Fibroblast of lung (primary cell): Measurements from ENCODE around the gene PLEKHH3. TPM values are rescaled to one million over a fixed set of nuclear protein-coding genes. Genes with fewer than 3 reads are reported as not detected.

Source experiments
- DNase-seq, 2 donors: peaks; one replicate each; pipeline versions ENCODE4 v3.0.0 to v3.0.0-alpha.2; 2010; ENCODE audit warnings: low read depth in 2 of 2
- H2AFZ ChIP-seq: 2 replicates; pipeline ENCODE4 v1.5.1; 2012; ENCODE audit warnings: low read length, control low read depth, inconsistent platforms
- H3K27ac ChIP-seq: 2 replicates; pipeline ENCODE4 v1.5.1; 2011; ENCODE audit warnings: low read length, control low read depth; ENCODE audit not compliant: insufficient read depth
- H3K27me3 ChIP-seq: 2 replicates; pipeline ENCODE4 v1.5.1; 2011; ENCODE audit warnings: mild to moderate bottlenecking, low read length; ENCODE audit not compliant: control insufficient read depth, insufficient read depth
- H3K36me3 ChIP-seq: 2 replicates; pipeline ENCODE4 v1.5.1; 2011; ENCODE audit warnings: low read length; ENCODE audit not compliant: control insufficient read depth, insufficient read depth
- H3K4me1 ChIP-seq: 2 replicates; pipeline ENCODE4 v1.5.1; 2011; ENCODE audit warnings: low read length; ENCODE audit not compliant: control insufficient read depth, insufficient read depth; ENCODE audit errors: extremely low read depth
- H3K4me2 ChIP-seq: 2 replicates; pipeline ENCODE4 v1.5.1; 2011; ENCODE audit warnings: low read length, control low read depth; ENCODE audit not compliant: insufficient read depth; ENCODE audit errors: extremely low read depth
- H3K4me3 ChIP-seq, 4 experiments: fragments of 200-600 bp in 1 of 4; sonication (generic) in 1 of 4; replicated peaks in 1 of 4; 2 replicates each; pipeline ENCODE4 v1.5.1; 2011 to 2016; ENCODE audit warnings: low read length in 4 of 4, low read depth in 3 of 4, mild to moderate bottlenecking in 3 of 4, control low read depth in 2 of 4, inconsistent platforms in 1 of 4, mixed read lengths in 1 of 4; ENCODE audit not compliant: insufficient read depth in 1 of 4; ENCODE audit errors: control extremely low read depth in 1 of 4
- H3K79me2 ChIP-seq: 2 replicates; pipeline ENCODE4 v1.5.1; 2012; ENCODE audit warnings: mild to moderate bottlenecking, low read length, inconsistent platforms; ENCODE audit not compliant: control insufficient read depth, insufficient read depth
- H3K9ac ChIP-seq: 2 replicates; pipeline ENCODE4 v1.5.1; 2011; ENCODE audit warnings: mild to moderate bottlenecking, low read length, control low read depth; ENCODE audit not compliant: insufficient read depth
- H3K9me3 ChIP-seq: 2 replicates; pipeline ENCODE4 v1.5.1; 2012; ENCODE audit warnings: low read depth, low read length; ENCODE audit not compliant: control insufficient read depth, insufficient read depth
- H4K20me1 ChIP-seq: 2 replicates; pipeline ENCODE4 v1.5.1; 2011; ENCODE audit warnings: low read length; ENCODE audit not compliant: control insufficient read depth, insufficient read depth; ENCODE audit errors: extremely low read depth
- CTCF ChIP-seq, 2 donors: IDR thresholded peaks in 1 of 2; conservative IDR thresholded peaks in 1 of 2; 1 replicate in 1 of 2; 2 replicates in 1 of 2; pipeline ENCODE4 v1.5.1; 2011 to 2012; ENCODE audit warnings: low read length in 2 of 2, control low read depth in 1 of 2, inconsistent platforms in 1 of 2, low read depth in 1 of 2, mild to moderate bottlenecking in 1 of 2
- EZH2 ChIP-seq: IDR thresholded peaks from 2 replicates; pipeline ENCODE4 v1.5.1; 2012; ENCODE audit warnings: low read length, control low read depth, mild to moderate bottlenecking; ENCODE audit errors: missing control alignments
- polyA plus RNA-seq, 2 donors: library from polyadenylated mRNA; depleted of rRNA in 1 of 2; stranded (reverse) in 1 of 2; unstranded in 1 of 2; fragments of >200 nt; gene quantifications; 2 replicates each; pipeline ENCODE4 v1.2.1, GENCODE V29; 2011 to 2012; ENCODE audit warnings: missing spikeins in 1 of 2
- total RNA-seq: library from RNA; depleted of rRNA; stranded (reverse); fragments of >200 nt; gene quantifications from 2 replicates; pipeline ENCODE4 v1.2.1, GENCODE V29; 2014

Gene PLEKHH3
- total and polyA plus RNA-seq, 2 donors (not counting 1 experiment from before 2014, with no cell fraction given): 2.3 to 24.6 TPM

- Histone ChIP-seq H3K36me3 (peaks cover 15% of the 10 kb centered on the region), H3K27me3 (no peaks in the 10 kb centered on the region), H2AFZ (no peak overlapping the region), H3K4me3 (no peak overlapping the region), H4K20me1 (no peaks in the 10 kb centered on the region), H3K27ac (no peak overlapping the region), H3K4me2 (peak overlapping the region; percentile 4), H3K9ac (no peak overlapping the region), H3K4me1 (peaks cover 5% of the 10 kb centered on the region), H3K79me2 (no peaks in the 10 kb centered on the region), H3K9me3 (no peaks in the 10 kb centered on the region)
- peak; percentile 75 to 79 for DNase-seq
- TF ChIP-seq CTCF (conservative IDR thresholded peaks at IDR 0.05 in 1 of 2, IDR thresholded peaks at IDR 0.05 in 1 of 2; ENCODE audit: low read depth in 1 of 2, low read length in 2 of 2): no peak
- TF ChIP-seq EZH2: no peak
Measured at GRCh38 chr17:42698736-42699414, 22.1 kb upstream of the PLEKHH3 start.

GRCh38 chr17:42697108-42697811 is 20.5 kb upstream of the PLEKHH3 start:
- no peak overlapping the region for H3K4me2 ChIP-seq
- no peak for DNase-seq
- H3K9me3 ChIP-seq: no peaks in the 10 kb centered on the region
- H3K4me3 ChIP-seq: no peak overlapping the region
- H3K9ac ChIP-seq: no peak overlapping the region
- H3K36me3 ChIP-seq: peaks cover 12% of the 10 kb centered on the region
- no peaks in the 10 kb centered on the region for H3K27me3 ChIP-seq
- TF ChIP-seq CTCF (conservative IDR thresholded peaks at IDR 0.05 in 1 of 2, IDR thresholded peaks at IDR 0.05 in 1 of 2; ENCODE audit: low read depth in 1 of 2, low read length in 2 of 2) (no peak), EZH2 (no peak)
- peaks cover 5% of the 10 kb centered on the region for H3K4me1 ChIP-seq
- no peaks in the 10 kb centered on the region for H4K20me1 ChIP-seq
- no peak overlapping the region for H3K27ac ChIP-seq
- no peak overlapping the region for H2AFZ ChIP-seq
- no peaks in the 10 kb centered on the region for H3K79me2 ChIP-seq

- DNase-seq: no peak
- H3K27ac ChIP-seq: no peak overlapping the region
- no peaks in the 10 kb centered on the region for H4K20me1 ChIP-seq
- no peak for TF ChIP-seq EZH2
- TF ChIP-seq CTCF (conservative IDR thresholded peaks at IDR 0.05 in 1 of 2, IDR thresholded peaks at IDR 0.05 in 1 of 2; ENCODE audit: low read depth in 1 of 2, low read length in 2 of 2): no peak
- no peak overlapping the region for H3K4me3 ChIP-seq
- H2AFZ ChIP-seq: no peak overlapping the region
- no peaks in the 10 kb centered on the region for H3K79me2 ChIP-seq
- H3K36me3 ChIP-seq: peaks cover 17% of the 10 kb centered on the region
- H3K27me3 ChIP-seq: no peaks in the 10 kb centered on the region
- no peak overlapping the region for H3K9ac ChIP-seq
- H3K9me3 ChIP-seq: no peaks in the 10 kb centered on the region
- H3K4me1 ChIP-seq: peaks cover 5% of the 10 kb centered on the region
- no peak overlapping the region for H3K4me2 ChIP-seq
Measured at GRCh38 chr17:42695500-42695899, 18.7 kb upstream of the PLEKHH3 start.
